Cardiac fibroblast (primary cell): ENCODE data around the gene PDGFRA.
A peak's percentile ranks its signal among the peaks of the same experiment; 100 is the strongest.

ENCODE experiments used
- DNase-seq, 2 donors: peaks; one replicate each; pipeline versions ENCODE4 v3.0.0 to v3.0.0-alpha.2; 2010; ENCODE audit warnings: low read depth in 2 of 2
- H3K4me3 ChIP-seq, 2 donors: replicated peaks in 1 of 2; 1 replicate in 1 of 2; 2 replicates in 1 of 2; pipeline ENCODE4 v1.5.1; 2011; ENCODE audit warnings: low read depth in 2 of 2, low read length in 2 of 2, mild to moderate bottlenecking in 2 of 2, moderate library complexity in 1 of 2
- CTCF ChIP-seq: IDR thresholded peaks from one replicate; pipeline ENCODE4 v1.5.1; 2011; ENCODE audit warnings: low read depth, mild to moderate bottlenecking, low read length, inconsistent platforms

Gene PDGFRA

DNA sequence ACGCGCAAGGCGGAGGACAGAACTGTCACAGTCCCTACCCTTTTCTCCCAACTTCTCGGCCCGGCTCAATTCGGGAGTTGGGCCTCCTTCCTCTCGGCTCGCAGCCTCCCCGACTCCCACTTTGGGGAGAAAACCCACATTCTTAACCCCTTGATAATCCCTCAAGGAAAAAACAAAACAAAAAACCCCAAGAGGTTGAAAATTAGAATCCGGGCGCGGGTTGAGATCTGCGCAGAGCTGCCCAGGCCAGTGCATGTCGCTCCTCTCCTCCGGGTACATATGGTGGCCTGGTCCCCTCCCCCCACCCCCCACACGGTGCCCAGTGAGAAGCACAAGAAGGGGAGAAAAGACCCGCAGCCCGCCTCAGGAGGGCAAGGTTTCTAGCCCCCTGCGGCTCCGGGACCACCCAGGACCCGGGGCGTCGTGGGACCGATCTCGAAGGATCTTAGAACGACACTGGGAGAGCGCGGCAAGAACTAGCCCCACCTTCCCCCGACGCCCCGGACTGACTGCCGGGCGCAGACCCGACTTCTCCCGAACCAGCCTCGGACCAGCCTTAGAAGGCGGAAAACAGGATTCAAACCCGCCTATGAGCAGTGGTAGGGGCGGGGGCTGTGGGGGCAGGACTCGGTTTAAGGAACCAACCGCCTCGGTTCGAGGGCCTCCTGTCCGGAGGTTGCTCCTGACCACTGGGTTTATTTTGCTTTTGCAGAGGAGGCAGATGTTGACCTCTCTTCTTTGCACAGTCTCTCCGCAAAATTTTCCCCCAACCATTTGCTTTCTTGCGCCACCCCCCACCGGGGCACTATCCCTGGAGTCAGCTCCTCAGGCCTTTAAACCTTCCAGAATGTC is 2.5 kb upstream of the PDGFRA start:
- TF ChIP-seq CTCF = no peak
- peak overlapping the region; percentile 82 to 92 for H3K4me3 ChIP-seq
- DNase-seq = peak; percentile 75 to 95

- TF ChIP-seq CTCF = no peak
- peak overlapping the region; percentile 82 to 92 for H3K4me3 ChIP-seq
- DNase-seq = peak; percentile 70 to 86
These were observed 1.6 kb upstream of the PDGFRA start for GRCh38 chr4:54227256-54228055.

DNA sequence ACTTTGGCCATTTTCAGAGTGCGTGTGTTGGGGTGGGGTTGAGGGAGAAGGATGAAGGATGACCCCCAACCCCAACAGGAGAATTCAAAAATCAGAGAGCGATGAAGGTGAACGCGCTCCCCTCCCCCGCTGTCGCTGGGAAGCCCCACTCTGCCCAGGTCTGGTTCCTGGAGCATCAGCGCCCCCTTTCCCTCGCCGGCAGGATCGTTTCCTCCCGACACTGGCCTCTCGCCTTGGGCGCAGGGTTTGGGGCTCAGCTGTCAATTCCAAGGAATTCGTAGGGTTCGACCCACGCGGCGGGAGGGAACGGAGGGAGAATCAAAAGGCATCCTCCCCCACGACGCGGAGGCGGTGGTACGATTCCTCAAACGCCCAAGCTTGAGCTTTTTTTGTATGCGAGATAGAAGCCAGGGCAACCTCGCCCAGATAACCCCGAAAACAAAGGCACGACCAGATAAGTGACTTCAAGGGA is 1.0 kb upstream of the PDGFRA start:
- H3K4me3 ChIP-seq = peak overlapping the region; percentile 82 to 92

GRCh38 chr4:54228546-54228945 is 547 bp upstream of the PDGFRA start:
- H3K4me3 ChIP-seq = peak overlapping the region; percentile 82 to 92
- no peak for DNase-seq
- TF ChIP-seq CTCF = no peak

More for the DNA sequence above, 1.0 kb upstream of the PDGFRA start:
- TF ChIP-seq CTCF = peak; percentile 97
- DNase-seq = peak; percentile 89 to 94

DNA sequence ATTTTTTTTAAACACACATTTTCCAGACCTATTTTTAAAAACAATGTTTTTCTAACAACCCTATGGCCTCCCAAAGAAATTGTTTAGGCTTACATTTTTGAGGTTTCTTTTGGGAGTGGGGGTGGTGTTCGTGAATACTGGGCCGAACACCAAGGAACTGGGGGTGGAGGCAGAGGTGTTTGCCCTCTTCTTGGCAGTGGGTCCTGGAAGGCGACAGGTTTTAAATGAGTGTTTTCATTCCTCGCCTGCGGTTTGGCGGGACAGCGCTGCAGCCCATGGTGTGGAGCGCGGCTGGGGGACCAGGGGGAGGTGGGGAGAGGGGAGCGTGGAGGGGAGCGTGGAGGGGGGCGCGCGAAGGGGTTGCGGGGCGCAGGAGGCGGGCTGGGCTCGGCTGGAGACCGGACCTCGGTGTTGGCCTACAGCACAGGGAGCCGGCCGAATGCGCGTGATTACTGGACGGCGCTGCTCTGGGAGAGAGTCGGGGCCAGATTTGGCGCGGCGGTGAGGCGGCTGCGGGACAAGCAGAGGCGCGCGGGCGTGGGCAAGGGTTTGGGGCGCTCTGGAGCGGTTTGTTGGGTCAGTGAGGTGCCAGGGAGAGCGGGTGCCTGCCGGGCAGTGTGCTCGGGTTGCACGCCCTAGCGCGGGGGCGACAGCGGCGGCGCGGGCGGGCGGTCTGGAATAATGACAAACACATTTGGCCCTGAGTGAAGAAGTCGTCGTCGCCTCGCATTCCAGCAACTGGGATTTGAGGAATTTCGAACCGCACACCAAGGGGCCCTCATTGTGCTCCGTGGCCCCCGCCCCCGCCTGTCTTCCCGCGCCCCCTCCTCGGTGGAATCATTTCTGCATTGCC is 764 bp downstream of the PDGFRA start:
- peak; percentile 47 to 53 for DNase-seq
- TF ChIP-seq CTCF = no peak
- peak overlapping the region; percentile 82 to 92 for H3K4me3 ChIP-seq
